Activated T-cell treated with anti-CD3 and anti-CD28 coated beads for 4 hours (primary cell): ENCODE results near the gene ABHD14A.
A peak's percentile ranks its signal among the peaks of the same experiment; 100 is the strongest.
"Not testable (repeated sequence)": the region's sequence is repeated elsewhere in the genome, so short reads cannot be mapped to it uniquely, and the experiment has no call there.

Experiments used
- DNase-seq: peaks from one replicate; pipeline ENCODE4 v3.0.0-alpha.2; 2020

The ABHD14A gene

DNA sequence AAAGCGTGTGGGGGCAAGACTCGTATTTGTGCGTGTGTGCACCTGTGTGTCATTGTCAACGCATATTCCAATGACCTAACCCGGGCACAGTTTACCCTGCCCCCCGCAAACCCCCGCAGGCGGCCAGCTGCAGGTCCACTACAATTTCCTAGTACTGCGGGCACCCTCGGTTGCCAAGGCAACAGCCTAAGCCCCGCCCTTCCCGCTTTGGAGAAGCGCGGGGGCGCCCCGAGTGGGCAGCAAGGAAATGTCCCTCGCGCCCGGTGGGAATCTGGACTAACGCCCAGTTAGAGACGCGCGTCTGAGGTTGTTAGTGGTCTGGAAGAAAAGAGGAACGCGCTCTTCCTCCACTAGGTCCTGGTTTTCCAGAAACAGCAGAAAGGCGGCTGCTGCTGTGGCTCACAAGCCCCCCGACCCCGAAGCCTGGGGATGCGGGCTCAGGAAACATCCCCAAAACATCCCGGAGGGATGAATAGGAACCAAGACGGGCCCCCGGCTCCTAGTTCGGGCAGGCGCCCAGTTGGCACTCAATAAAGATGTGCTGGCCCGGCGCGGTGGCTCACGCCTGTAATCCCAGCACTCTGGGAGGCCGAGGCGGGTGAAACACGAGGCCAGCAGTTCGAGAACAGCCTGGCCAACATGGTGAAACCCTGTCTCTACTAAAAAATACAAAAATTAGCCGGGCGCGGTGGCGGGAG, 1.1 kb downstream of the ABHD14A start:
- DNase-seq: no peak

DNA sequence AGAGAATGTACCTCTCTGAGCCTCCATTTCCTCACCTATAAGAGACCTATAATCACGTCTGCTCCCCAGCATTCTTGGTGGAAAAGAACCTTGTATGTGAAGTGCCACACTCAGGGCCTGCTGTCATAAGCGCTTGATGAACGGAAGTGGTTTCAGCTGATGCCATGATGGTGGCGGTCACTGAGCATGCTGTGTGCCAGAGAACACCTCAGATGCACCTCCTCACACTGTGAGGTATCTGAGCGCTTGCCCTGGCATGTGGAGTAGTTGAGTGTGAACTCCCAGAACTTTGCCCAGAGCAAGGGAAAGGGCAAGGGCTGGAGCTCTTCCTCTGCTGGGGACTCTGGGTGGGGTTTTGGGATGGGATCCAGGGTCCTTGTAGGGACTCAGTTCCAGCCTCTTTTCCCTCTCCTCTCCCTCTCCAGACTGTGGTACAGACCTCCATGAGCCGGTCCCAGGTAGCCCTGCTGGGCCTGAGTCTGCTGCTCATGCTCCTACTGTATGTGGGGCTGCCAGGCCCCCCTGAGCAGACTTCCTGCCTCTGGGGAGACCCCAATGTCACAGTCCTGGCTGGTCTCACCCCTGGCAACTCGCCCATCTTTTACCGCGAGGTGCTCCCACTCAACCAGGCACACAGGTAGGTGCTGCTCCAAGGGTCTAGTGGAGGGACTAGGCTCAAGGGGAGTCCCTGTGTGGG, 2.7 kb downstream of the ABHD14A start:
- no peak for DNase-seq

DNA sequence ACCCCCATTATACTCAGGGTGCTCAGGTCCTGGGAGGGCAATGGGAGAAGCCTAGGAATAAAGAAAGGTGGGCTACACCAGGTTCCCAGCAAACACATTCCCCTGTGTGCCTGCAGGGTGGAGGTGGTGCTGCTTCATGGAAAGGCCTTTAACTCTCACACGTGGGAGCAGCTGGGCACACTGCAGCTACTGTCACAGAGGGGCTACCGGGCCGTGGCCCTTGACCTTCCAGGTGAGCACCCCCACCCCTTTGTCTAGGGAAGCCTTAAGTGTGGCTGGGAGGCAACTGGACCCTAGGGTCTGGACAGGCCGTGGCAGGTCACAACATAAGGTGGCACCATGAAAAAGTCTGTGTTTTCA, 3.3 kb downstream of the ABHD14A start:
- no peak for DNase-seq

- no peak for DNase-seq
Observed at GRCh38 chr3:51980253-51980652, 5.4 kb downstream of the ABHD14A start.

DNA sequence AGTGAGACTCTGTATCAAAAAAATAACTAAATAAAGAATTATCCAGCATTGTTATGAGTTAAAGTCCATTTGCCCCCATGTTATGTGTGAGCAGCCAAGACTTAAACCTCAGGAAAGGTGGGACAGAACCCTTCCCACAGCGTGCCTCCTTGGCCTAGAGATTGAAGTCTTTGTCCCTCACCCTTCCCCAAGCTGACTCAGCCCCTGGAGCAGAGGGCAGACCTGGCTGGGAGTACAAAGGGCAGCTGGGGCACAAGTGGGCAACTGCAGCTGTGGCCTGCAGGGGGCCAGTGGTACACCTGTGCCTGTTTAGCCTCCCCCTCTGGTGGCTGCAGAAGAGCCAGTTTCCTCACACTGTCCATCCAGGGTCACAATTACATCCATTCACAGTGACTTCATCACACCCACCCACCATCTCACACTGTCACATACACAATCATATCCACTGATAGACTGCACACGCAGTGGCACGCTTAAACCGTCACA, 7.5 kb downstream of the ABHD14A start:
- DNase-seq: no peak

- DNase-seq: peak; percentile 56
Observed at GRCh38 chr3:51982838-51983577, 8.1 kb downstream of the ABHD14A start, which contains the start of gene ACY1. Gene ACY1 (plus strand): TSS chr3:51983535. CDS start chr3:51984065, 530 bp downstream.

DNA sequence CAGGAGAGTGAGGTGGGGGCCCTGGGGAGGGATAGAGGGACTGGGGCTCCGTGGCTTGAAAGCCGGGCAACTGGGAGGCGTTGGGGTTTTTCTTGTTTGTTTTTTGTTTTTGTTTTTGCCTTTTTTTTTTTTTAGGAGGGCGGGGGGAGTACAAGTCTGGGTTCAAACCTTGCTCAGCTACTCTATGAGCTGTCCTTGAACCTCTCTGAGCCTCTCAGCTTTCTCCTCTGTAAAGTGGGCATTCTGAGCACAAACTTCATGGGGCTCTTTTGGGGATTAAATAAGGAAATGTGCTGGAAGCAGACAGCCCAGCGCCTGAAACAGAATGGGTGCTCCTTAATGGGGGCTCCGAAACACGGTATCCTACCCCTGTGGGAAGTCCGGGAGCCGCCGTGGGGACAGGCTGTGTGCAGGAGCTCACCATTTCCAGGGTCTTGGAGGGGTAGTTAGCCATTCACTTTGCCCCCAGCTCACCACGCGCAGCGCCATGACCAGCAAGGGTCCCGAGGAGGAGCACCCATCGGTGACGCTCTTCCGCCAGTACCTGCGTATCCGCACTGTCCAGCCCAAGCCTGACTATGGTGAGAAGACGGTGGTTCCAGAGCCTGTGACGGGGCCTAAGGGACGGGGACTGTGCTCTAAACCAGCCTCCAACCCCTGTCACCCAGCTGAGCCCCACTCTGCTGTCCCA, 8.9 kb downstream of the ABHD14A start:
- no peak for DNase-seq

DNA sequence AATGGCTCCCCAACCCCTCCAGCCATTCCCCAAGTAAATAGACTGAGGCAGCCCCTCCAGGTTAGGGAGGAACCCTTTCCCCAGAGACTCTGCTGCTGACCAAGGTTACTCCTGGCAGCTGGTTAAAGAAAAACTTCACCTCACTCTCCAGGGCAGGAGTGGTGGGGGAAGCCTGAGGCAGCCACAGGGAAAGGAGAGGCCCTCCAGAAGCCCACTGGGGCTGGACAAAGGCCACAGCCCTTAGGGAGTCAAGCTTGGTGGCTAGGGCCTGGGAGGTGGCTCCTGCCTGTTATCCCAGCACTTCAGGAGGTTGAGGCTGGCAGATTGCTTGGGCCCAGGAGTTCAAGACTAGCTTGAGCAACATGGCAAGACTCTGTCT, 9.4 kb downstream of the ABHD14A start:
- no peak for DNase-seq

DNA sequence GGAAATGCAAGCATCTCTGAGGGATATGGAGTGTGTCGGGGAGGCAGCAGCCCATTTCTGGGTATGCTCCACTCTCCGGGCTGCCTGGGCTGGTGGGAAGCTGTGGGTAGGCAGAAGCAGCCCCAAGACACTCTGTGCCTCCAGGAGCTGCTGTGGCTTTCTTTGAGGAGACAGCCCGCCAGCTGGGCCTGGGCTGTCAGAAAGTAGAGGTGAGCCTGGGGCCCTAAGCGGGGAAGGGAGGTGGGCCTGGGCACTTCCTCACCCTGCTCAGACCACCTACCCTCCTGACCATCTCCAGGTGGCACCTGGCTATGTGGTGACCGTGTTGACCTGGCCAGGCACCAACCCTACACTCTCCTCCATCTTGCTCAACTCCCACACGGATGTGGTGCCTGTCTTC, 10.2 kb downstream of the ABHD14A start:
- DNase-seq: no peak

DNA sequence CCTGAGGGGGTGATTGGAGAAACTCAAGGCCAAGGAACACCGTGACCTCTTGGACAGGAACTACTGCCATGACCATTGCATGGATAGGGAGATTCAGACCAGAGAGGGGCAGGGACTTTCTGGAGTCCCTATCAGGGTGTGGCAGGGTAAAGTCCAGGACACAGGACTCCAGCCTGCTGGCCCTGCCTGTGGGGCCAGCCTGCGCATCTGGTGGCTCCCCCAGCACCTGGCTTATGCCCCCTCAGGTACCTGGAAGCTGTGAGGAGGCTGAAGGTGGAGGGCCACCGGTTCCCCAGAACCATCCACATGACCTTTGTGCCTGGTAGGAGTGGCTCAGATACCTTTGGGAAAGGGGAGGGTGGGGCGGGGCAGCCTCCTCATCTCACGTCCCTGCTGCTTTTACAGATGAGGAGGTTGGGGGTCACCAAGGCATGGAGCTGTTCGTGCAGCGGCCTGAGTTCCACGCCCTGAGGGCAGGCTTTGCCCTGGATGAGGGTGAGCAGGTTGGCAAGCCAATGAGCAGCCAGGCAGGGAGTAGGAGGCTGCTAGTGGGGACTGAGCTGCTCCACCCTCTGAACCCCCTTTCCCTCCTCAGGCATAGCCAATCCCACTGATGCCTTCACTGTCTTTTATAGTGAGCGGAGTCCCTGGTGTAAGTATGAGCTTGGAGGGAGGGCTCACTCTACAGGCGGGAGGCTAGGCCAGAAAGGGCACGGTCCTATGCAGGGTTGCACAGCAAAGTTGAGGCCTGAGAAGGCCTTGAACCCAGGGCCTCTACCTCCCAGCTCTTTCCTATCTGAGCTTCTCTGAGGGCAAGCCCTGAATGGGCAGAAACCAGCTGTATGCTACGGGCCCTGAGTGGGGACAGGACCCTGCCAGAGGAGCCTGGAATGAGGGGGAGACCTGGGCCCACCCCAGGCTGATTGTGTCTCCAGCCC, 11.4 kb downstream of the ABHD14A start:
- DNase-seq: no peak

GRCh38 chr3:51987568-51987967, 12.7 kb downstream of the ABHD14A start:
- DNase-seq: no peak

DNA sequence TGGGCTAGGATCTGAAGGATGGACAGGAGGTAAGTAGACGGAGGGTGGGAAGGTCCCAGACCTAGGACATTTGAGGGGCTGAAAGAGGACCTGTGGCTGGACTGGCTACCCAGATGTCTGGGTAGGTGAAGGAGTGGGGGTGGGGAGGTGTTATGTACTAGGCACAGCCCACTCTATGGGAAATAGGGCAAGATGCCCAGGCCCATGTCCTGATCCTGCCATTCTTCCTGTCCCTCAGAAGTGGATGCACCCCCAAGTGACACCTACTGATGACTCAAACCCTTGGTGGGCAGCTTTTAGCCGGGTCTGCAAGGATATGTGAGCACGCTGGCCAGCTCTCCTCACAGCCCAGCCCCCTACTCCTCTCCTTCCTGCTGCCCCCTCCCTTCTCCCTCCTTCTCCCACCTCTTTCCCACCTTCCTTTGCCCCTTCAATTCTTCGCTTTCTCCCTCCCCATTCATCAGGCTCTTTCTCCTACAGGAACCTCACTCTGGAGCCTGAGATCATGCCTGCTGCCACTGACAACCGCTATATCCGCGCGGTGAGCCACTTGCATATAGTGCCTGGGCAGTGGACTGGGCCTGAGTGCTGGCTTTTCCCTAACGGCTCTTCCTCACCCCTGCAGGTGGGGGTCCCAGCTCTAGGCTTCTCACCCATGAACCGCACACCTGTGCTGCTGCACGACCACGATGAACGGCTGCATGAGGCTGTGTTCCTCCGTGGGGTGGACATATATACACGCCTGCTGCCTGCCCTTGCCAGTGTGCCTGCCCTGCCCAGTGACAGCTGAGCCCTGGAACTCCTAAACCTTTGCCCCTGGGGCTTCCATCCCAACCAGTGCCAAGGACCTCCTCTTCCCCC, 13.7 kb downstream of the ABHD14A start:
- no peak for DNase-seq

DNA sequence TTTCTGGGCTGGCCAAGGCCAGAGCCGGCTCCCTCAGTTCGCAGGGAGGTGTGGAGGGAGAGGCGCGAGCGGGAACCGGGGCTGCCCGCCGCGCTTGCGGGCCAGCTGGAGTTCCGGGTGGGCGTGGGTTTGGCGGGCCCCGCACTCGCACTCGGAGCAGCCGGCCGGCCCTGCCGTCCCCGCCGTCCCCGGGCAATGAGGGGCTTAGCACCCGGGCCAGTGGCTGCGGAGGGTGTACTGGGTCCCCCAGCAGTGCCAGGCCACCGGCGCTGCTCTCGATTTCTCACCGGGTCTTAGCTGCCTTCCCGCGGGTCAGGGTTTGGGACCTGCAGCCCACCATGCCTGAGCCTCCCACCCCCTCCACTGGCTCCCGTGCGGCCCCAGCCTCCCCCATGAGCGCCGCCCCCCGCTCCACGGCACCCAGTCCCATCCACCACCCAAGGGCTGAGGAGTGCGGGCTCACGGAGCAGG, 15.7 kb downstream of the ABHD14A start:
- DNase-seq: not testable (repeated sequence)

GRCh38 chr3:51992017-51992682, 17.3 kb downstream of the ABHD14A start:
- no peak for DNase-seq

- DNase-seq: not testable (repeated sequence)
Observed at GRCh38 chr3:51993657-51994056, 18.8 kb downstream of the ABHD14A start.

DNA sequence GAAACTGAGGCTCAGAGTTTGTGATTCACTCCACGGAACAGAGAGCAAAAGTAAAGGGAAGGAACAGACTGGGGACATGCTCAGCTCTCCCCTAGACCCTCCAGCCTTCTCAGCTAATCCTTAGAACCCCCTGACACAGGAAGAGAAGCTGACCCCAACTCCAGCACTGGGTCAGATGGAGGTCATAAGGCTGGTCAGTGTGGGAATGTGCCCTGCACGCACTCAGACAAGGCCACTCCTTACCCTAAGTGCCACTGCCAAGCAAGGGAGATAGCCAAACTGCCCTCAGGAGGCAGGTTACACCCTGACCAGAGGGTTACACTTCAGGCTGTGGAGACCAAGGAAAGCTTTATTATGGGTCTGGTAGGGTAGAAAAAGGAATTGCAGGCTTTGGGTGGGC, 19.7 kb downstream of the ABHD14A start:
- no peak for DNase-seq

DNA sequence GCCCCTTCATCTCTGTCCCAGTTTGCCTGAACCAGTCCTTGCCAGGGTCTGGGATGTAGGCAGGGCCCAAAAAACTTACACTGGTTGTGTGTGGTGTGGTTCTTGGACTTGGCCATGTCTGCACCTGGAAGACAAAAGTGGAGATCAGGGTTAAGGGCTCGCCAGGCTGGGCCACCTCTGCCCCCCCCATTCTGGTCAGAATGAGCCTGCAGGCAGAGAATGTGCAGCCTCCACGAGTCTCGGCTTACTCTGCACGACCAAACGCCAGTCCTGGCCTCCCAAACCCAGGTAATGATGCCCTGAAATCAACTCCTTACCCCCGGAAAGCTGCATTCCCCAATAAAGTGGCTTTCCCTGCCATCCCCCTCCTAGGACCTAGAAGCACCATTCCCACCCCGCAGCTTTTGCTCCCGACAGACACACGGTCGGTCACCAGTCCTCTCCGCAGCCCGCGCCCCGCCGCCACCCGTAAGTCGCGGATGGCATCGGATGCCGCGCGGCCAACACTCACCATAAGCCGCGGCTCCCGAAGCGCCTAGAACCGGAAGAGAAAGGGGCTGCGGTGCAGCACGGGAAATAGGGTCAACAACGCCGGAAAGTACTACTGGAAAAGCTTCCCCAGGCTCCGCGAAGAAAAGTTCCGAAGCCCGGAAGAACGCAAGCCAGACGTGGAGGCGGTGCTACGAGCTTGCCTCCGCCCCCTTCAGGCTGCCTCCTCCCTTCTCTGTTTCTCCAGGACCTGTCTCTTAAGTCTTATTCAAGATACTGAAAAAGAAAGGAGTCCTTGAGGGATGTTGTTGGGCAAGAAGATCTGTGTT, 20.7 kb downstream of the ABHD14A start, which contains the start of gene RPL29:
Gene RPL29 (minus strand): TSS at position 550 of the 818 bp plus-strand sequence. CDS start 434 bp downstream, at position 116.
- peak; percentile 88 for DNase-seq

DNA sequence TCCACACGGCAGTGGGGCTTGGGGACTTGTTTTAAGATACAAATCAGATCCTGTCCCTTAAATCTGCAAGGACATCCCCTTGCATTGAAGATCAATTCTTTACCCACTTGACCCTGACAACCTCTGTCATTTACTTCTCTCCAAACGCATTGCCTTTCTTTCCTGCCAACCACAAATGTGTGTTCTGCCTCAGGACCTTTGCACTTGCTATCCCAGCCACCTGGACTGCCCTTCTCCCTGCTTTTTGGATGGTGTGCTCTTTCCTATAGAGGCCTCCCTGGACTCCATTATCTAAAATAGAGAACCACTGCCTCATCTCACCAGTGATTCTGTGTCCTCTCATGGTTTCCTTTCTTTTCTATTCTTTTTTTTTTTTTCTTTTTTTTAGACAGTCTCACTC, 22.3 kb downstream of the ABHD14A start:
- DNase-seq: no peak

DNA sequence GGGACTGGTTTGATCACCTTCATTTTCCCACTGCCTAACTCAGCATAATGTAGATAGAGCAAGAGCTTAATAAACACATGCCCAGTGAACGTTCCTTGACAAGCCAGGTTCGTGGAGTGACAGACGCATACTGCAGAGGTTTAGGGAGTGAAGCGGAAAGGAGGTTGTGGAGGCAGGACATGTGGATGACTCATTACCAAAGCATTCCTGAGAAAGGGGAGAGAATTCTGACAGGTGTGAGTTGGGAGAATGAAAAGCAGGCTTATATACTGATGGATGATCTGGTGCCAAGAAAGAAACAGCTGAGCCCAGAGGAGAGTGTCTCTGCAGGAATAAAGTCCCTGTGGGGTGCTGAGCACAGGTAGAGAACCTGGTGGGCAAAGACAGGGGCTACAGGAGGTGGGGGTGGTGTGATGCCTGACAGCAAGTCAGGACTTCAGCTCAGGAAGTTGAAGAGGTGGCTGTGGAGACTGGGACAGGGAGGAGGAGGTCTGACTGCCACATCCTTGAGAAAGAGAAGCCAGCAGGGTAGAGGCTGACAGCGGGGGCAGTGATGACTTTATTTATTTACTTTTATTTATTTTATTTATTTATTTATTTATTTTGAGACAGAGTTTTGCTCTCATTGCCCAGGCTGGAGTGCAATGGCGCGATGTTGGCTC, 23.2 kb downstream of the ABHD14A start:
- DNase-seq: no peak
